T-helper 1 cell treated with Interleukin-12 subunit alpha and Interleukin-12 subunit beta and Interleukin-4 antibody, amounts not matched to agents 30 μg/mL and 1 μg/mL, for 36 hours (primary cell): ENCODE measurements around the gene MAD1L1.

Source experiments
- H3K27ac Mint-ChIP-seq: one replicate; pipeline ENCODE4 v1.8.0; 2021; ENCODE audit warnings: mild to moderate bottlenecking, mixed read lengths
- H3K27me3 Mint-ChIP-seq: one replicate; pipeline ENCODE4 v1.8.0; 2021; ENCODE audit warnings: low read depth, mixed read lengths
- H3K36me3 Mint-ChIP-seq: one replicate; pipeline ENCODE4 v1.8.0; 2021; ENCODE audit warnings: low read depth, mixed read lengths
- H3K4me1 Mint-ChIP-seq: one replicate; pipeline ENCODE4 v1.8.0; 2021; ENCODE audit warnings: low read depth, mixed read lengths
- H3K4me3 Mint-ChIP-seq: one replicate; pipeline ENCODE4 v1.8.0; 2021; ENCODE audit warnings: mild to moderate bottlenecking, moderate library complexity, mixed read lengths
- H3K9me3 Mint-ChIP-seq: one replicate; pipeline ENCODE4 v1.8.0; 2021; ENCODE audit warnings: mixed read lengths

The MAD1L1 gene

DNA sequence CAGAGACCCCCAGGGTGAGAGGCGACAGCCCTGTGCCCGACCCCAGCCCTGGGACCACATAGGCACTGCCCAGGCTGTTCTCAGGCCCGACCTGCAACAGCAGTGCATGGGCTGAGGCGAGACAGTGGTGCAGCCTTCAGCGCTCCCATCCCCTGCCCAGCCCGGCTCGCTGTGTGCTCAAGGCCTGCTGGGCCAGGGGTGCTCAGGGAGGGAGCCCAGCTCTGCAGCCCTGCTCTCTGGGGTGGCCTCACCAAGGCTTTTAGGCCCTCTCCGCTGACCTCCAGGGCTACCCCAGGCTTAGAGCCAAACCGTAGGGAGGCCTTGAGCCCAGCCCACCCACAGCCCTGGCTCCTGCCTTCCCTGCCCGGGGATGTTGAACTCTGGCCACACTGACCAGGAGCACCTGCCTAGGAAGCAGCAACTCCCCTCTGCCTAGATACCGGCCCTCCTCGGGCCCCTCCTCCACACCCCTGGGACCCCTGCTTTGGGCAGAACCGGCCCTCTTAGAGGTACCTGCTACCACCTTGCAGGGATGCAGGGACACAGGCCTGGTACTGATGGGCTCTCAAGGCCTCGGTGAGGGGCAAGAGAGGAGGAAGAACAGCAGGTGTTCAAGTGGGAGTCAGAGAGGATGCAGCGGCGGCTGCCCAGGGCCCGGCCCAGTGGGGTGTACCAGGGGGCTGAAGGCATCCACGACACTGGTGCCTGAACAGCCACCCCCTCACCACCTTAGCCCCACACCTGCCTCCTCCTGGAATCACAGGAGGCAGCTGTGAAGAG is 331.1 kb downstream of the MAD1L1 start:
- Mint-ChIP-seq H3K9me3 (no peaks in the 10 kb centered on the region), H3K27me3 (no peaks in the 10 kb centered on the region), H3K36me3 (peaks cover 3% of the 10 kb centered on the region), H3K4me3 (no peak overlapping the region), H3K4me1 (no peaks in the 10 kb centered on the region), H3K27ac (no peak overlapping the region)

DNA sequence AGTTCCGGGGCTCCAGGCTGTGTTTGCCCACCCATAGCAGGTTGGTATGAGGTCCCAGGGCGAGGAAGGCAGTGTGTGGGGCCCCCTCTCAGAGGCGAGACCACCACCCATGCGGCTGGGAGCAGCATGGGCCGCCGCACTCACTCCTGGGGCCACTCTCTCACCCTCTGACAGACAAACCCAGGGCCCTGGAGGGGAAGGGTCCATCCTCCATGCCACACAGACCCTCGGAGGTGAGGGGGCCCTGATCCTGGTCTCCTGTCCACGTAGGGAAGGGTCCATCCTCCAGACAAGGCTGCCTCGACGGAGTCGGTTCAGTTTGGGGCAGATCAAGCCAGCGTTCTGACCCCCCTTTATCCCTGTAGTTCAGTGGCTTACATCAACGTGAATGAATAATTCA is 331.9 kb downstream of the MAD1L1 start:
- Mint-ChIP-seq H3K27ac (no peak overlapping the region), H3K4me3 (no peak overlapping the region), H3K36me3 (peaks cover 3% of the 10 kb centered on the region), H3K4me1 (no peaks in the 10 kb centered on the region), H3K27me3 (no peaks in the 10 kb centered on the region), H3K9me3 (no peaks in the 10 kb centered on the region)

DNA sequence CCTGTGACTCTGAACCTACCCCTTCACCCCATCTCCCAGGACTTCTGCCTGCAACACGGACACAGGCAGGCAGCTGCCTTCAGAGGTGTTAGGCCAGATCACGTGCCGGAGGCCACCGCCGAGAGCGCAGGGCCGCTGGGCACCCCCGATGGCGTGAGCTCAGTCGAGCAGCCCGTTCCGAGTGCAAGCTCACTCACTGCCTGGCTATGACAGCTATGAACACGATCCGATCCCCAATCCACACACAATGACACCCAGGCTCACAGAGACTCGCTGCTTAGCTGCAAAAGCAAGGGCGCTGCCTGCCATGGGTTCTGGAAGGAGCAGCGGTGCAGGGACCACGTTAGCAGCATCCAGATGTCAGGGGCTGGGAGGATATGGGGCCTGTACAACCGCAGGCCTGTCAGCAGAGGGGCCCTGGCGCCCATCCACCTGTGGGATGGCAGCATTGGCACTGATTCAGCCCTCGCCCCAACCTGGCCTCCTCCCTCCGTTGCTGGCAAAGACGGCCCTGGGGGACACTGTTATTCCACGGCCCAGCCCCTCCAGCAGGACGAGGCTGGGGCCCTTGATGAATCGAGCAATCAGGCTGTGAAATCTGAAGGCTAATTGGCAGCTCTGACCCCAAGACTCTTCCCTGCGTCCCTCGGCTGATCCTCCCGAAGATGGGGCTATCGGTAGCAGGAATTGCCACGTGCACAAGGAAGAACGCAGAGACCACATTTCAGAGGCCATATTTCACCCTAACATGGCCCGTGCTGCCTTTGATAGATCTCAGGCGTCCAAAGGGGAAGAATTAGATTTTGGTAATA is 332.6 kb downstream of the MAD1L1 start:
- Mint-ChIP-seq H3K9me3 (no peaks in the 10 kb centered on the region), H3K4me3 (no peak overlapping the region), H3K27me3 (no peaks in the 10 kb centered on the region), H3K36me3 (peaks cover 3% of the 10 kb centered on the region), H3K27ac (no peak overlapping the region), H3K4me1 (no peaks in the 10 kb centered on the region)

DNA sequence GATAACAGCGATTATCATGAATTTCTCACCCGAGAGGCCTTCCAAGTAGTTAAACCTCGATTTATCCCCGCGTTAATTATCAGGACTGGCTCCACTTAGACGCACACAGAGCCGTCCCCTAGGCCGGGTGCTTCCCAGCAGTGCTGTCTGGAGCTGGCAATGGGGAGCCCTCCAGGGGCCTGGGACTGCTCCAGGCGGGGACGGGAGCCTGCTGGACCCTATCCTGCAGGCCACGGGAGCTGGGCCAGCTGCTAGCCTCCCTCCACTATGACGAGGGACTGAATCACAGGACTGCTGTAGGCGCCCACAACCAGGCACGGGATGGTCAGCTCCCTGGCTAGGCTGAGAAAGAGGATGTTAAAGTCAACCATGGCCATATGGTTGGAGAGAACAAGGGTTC is 333.5 kb downstream of the MAD1L1 start:
- H3K4me1 Mint-ChIP-seq, result no peaks in the 10 kb centered on the region
- no peak overlapping the region for H3K27ac Mint-ChIP-seq
- H3K9me3 Mint-ChIP-seq, result no peaks in the 10 kb centered on the region
- peaks cover 3% of the 10 kb centered on the region for H3K36me3 Mint-ChIP-seq
- no peak overlapping the region for H3K4me3 Mint-ChIP-seq
- H3K27me3 Mint-ChIP-seq, result no peaks in the 10 kb centered on the region

DNA sequence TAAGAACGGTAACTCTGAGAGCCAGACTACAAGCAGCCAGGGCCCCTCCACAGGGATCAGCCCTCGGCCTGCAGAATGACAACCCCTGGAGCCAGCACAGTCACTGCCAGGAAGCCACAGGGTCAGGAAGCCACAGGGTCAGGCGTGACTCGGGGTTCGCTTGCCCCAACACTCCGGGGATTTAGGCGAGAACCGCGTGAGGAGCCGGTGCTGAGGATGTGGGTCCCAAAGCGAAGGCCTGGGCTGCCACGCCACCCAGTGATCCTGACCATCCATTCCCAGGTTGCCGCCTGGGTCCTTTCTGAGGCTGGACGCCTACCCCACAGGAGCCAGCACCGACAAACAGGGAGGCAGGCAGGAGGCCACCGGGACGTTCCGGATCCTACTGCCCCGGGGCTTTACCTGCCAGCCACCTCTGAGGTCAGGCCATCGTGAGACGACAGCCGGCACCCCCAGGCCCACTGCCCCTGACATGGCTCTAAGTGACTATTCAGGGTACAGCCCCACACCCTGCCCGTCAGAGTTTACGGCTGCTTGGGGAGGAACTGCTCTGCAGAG is 334.0 kb downstream of the MAD1L1 start:
- H3K27ac Mint-ChIP-seq, result no peak overlapping the region
- H3K4me1 Mint-ChIP-seq, result peaks cover 2% of the 10 kb centered on the region
- H3K9me3 Mint-ChIP-seq, result no peaks in the 10 kb centered on the region
- peaks cover 3% of the 10 kb centered on the region for H3K36me3 Mint-ChIP-seq
- no peak overlapping the region for H3K4me3 Mint-ChIP-seq
- no peaks in the 10 kb centered on the region for H3K27me3 Mint-ChIP-seq

DNA sequence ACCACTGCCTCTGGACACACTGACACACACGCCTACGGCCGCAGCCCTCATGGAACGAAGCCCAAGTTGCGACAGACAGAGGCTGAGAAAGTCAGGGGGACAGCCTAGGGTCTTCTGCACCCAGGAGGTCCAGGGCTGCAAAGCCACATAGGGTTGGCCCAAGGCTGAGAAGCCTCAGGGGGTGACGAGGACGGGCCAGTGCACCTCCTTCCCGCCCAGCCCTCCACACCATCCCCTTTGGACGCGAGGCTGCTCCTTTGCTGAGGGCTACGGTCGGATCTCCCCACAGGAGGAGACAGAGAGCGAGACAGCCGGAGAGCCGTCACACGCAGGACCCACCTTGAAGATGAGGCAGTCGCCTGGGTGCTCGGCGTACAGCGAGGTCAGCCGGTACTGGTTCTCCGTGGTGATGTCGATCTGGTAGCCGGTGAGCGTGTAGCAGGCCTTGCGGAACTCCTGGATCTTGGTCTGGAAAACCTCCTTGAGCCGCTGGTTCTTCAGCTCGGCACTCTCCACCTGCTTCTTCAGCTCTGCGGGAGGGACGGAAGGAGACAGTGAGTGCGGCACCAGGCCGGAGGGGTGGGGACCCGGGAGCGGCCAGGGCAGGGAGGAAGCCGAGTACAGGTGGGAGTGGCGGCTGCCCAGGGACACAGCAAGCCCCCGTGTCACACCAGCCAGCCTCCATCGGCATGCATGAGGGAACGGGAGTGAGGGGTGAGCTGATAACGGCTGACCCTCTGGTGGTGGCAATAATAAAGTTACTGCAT is 334.7 kb downstream of the MAD1L1 start:
- Mint-ChIP-seq H3K9me3 (no peaks in the 10 kb centered on the region), H3K27ac (no peak overlapping the region), H3K36me3 (peaks cover 3% of the 10 kb centered on the region), H3K4me3 (no peak overlapping the region), H3K4me1 (peaks cover 2% of the 10 kb centered on the region), H3K27me3 (no peaks in the 10 kb centered on the region)

DNA sequence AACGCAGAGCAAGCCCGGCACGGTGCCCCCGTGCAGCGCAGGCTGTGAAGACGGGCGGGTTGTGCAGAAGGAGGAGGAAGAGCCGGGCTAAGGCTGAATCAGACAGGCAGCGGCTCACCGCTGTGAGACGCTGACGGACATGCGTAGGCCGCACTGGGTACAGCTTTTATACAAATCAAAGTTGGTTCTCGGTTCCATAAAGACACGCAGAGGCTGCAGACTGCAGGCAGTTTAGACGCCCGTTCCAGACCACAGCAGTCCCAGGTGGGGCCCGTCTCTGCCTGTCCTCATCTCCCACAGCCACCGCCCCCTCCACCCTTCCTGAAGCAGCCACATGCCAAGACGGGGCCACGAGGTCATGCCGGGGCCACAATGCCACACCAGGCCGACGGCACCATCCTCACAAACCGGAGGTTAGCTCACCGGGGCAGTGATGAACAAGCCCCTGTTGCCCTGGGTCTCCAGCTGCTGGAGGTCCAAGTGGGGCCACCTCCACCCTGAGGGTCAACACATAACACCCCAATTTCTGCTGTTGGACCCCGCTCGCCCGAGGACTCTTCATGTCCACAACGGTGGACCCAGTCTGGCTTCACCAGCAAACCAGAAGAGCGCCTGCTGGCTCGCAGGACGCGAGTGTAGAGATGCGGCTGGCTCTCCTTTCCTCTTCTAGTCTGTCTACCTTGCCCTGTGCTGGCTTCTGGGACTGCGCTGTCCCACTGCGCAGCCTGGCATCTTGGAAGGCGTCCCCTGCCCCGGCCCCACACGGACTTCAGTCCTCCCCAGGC is 335.5 kb downstream of the MAD1L1 start:
- peaks cover 3% of the 10 kb centered on the region for H3K36me3 Mint-ChIP-seq
- no peaks in the 10 kb centered on the region for H3K27me3 Mint-ChIP-seq
- no peak overlapping the region for H3K27ac Mint-ChIP-seq
- H3K4me1 Mint-ChIP-seq, result peaks cover 2% of the 10 kb centered on the region
- H3K9me3 Mint-ChIP-seq, result no peaks in the 10 kb centered on the region
- no peak overlapping the region for H3K4me3 Mint-ChIP-seq

DNA sequence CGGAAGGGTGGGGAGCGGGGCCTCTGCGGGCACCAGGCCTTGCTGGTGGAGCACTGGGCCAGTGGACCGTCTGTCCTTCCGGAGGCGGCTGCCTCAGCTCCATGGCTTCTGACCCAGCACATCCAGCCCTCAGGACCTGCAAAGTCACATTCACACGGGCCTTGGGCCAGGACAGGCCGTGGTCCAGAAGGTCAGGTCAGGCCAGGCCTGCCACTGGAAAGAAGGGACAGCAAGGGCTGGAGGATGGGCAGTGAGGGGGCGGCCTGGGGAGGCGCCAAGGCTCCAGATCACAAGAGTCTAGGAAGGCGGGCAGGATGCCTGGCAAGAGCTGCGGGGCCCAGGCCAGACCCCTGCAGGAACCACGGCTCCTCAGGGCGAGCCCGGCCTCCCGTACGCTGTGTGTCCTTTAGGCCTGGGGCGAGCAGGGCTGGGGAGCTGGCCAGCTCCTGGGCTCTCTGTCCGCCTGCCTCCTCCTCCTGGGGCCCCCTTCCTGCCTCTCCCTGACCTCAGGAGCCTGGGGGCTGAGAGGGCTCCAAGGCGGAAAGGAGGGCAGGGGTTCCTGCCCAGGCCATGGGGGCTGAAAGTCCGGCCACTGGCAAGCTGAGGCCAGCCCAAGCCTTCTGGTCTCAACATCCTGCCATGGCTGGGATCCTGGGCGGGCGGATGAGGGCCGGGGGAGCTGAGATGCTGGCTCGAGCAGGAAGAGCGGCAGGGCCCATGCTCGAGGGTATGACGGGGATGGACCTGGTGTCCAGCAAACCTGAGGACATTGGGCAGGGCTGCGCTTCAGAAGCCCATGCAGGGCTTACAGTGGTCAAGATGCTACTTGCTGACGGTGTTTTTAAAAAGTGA is 336.9 kb downstream of the MAD1L1 start:
- peaks cover 2% of the 10 kb centered on the region for H3K4me1 Mint-ChIP-seq
- no peaks in the 10 kb centered on the region for H3K27me3 Mint-ChIP-seq
- no peaks in the 10 kb centered on the region for H3K9me3 Mint-ChIP-seq
- peaks cover 3% of the 10 kb centered on the region for H3K36me3 Mint-ChIP-seq
- no peak overlapping the region for H3K27ac Mint-ChIP-seq
- H3K4me3 Mint-ChIP-seq, result no peak overlapping the region

DNA sequence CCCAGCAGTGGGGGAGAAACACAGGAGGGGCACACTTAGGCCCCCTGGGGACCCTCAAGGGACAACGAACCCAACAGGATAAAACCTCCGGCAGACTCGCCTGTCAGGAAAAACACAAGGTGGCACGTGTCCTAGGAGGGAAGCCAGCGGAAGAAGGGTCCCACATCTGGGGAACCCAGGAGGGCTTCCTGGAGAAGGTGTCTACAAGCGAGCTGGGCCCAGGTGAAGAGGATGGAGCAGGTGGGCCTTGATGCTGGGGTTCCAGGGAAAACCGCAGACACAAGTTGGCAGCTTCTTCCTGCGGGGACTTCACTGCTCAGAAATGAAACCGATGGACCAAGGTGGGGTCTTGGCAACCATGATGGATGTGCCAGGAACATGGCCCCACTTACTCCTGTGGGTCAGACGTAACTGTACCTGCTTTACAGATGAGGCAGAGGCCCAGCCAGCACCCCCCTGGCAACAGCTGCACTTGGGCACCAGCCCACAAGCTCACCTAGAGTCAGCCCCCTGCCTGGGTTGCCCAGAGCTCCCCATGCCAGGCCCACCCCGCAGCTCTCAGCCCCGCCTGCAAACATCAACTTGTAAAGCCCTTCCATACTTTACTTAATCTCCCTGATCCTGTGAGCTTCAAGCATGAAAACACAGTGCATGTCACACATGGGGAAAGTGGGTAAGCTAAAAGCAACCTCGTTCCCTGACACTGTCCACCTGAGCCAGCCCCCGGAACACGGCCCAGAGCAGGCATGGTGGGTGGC is 337.7 kb downstream of the MAD1L1 start:
- H3K9me3 Mint-ChIP-seq, result no peaks in the 10 kb centered on the region
- H3K27ac Mint-ChIP-seq, result no peak overlapping the region
- H3K4me3 Mint-ChIP-seq, result no peak overlapping the region
- no peaks in the 10 kb centered on the region for H3K27me3 Mint-ChIP-seq
- H3K4me1 Mint-ChIP-seq, result peaks cover 4% of the 10 kb centered on the region
- H3K36me3 Mint-ChIP-seq, result peaks cover 3% of the 10 kb centered on the region

DNA sequence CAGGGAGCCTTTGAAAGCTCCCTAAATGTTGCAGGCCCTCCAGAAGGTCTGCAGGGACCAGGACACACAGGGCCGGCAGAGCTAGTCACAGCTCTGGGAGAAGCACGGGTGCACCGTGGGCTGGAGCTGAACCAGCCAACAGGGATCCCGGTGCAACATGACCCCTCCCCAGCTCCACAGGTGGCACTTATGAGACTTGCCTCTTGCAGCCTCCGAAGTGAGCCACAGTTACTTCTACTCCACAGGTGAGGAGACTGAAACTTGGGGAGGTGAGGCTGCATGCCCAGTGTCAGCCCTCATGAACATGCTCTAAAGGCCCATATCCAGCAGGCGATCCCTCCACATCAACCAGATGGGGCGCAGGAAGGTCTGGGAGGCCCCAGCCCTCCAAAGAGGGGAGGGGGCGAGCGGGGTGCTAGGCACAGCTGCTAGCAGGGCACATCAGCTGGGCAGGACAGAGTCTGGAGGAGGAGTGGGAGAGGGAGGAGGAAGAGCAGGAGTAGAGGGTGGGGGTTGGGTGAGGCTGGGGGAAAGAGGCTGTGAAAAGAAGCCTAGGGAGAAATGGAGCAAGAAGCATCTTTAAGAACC is 338.3 kb downstream of the MAD1L1 start:
- Mint-ChIP-seq H3K36me3 (peaks cover 5% of the 10 kb centered on the region), H3K4me1 (peaks cover 6% of the 10 kb centered on the region), H3K27ac (no peak overlapping the region), H3K4me3 (no peak overlapping the region), H3K27me3 (no peaks in the 10 kb centered on the region), H3K9me3 (no peaks in the 10 kb centered on the region)

DNA sequence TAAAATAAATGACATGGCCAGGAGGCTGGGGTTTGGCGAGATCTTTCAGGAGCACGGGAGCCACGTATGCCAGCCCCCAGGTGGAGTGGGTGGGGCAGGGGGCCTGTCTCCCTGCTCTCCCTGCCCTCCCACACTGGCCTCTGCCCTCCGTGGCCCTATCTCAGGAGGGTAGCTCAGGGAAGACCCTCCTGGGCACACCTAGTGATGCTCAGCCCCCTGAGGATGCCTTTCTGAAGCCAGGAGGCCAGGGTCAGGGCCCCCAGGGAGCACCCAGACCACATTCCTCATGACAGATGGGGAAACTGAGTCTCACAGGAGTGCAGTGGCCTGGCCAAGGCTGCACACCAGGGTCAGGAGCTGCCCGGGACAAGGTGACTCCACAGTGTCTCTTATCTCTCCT is 339.3 kb downstream of the MAD1L1 start:
- H3K4me3 Mint-ChIP-seq, result no peak overlapping the region
- H3K27me3 Mint-ChIP-seq, result no peaks in the 10 kb centered on the region
- peaks cover 10% of the 10 kb centered on the region for H3K36me3 Mint-ChIP-seq
- H3K9me3 Mint-ChIP-seq, result peaks cover 1% of the 10 kb centered on the region
- no peak overlapping the region for H3K27ac Mint-ChIP-seq
- peaks cover 6% of the 10 kb centered on the region for H3K4me1 Mint-ChIP-seq

DNA sequence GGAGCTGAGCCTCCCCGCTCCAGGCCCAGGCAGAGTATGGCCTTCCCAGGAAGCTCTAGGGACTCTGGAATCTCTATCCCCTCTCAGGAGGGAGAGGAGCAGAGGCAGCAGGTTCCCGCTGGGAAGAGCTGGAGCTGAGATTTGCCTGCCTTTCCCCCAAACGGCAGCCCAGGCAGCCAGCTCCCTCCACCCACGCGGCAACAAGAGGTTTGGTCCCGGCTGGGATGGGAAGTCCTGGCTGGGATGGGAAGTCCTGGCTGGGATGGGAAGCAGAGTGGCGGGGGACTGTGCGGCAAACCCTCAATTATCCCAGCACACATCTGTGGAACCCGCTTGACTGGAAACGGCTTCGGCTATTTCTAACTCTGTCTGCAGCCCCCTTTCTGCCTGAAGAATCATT is 339.7 kb downstream of the MAD1L1 start:
- no peak overlapping the region for H3K4me3 Mint-ChIP-seq
- H3K27ac Mint-ChIP-seq, result no peak overlapping the region
- H3K4me1 Mint-ChIP-seq, result peaks cover 6% of the 10 kb centered on the region
- no peaks in the 10 kb centered on the region for H3K27me3 Mint-ChIP-seq
- peaks cover 14% of the 10 kb centered on the region for H3K36me3 Mint-ChIP-seq
- H3K9me3 Mint-ChIP-seq, result peaks cover 6% of the 10 kb centered on the region
